Pancreas (tissue), 10 donors: Measurements from ENCODE around the gene CDC42BPB. TPM values are rescaled to one million over a fixed set of nuclear protein-coding genes. Genes with fewer than 3 reads are reported as not detected.

ENCODE experiments used
- ATAC-seq, 4 donors: fragments of 200-7000 bp; cut with Tn5 transposase; one replicate each; pipeline versions ENCODE4 v1.8.0 to v1.9.1; 2020; ENCODE audit warnings: mild to moderate bottlenecking in 4 of 4, moderate library complexity in 4 of 4
- DNase-seq, 6 donors: peaks; one replicate each; pipeline ENCODE4 v3.0.0-alpha.2; 2020
- FAIRE-seq: peaks from 2 replicates; lab custom pipeline; 2012; peaks lifted over from hg19 to GRCh38; lab: Jason Lieb, UNC
- H3K27ac ChIP-seq, 4 donors: fragments of 200-600 bp; sonication (generic); 1 replicate in 3 of 4; 2 replicates in 1 of 4; pipeline versions ENCODE4 v1.5.0 to v1.8.0; 2020
- H3K27me3 ChIP-seq, 4 donors: fragments of 200-600 bp; one replicate each; pipeline ENCODE4 v1.8.0; 2021
- H3K36me3 ChIP-seq, 3 donors: fragments of 200-600 bp; sonication (generic) in 1 of 3; one replicate each; pipeline versions ENCODE4 v1.5.0 to v1.8.0; 2020 to 2021
- H3K4me1 ChIP-seq, 3 donors: fragments of 200-600 bp; one replicate each; pipeline ENCODE4 v1.8.0; 2021
- H3K4me3 ChIP-seq, 4 donors: fragments of 200-600 bp; sonication (generic) in 2 of 4; one replicate each; pipeline versions ENCODE4 v1.5.0 to v1.8.0; 2020 to 2021
- H3K9me3 ChIP-seq, 4 donors: fragments of 200-600 bp; one replicate each; pipeline ENCODE4 v1.8.0; 2021
- WGBS, 2 donors: extraction: QIAGEN DNeasy Blood & Tissue Kit; methylation state at CpG; one replicate each; pipeline ENCODE4 v1.1.7; 2013; 5-methylcytosine and 5-hydroxymethylcytosine counted together
- intact Hi-C, 3 donors: fragments of 100-400 bp; cut with DNase I; formaldehyde crosslinking; loops; one replicate each; pipeline versions ENCODE4 v1.11.1 to v1.14.2; 2022
- polyA plus RNA-seq, 2 donors: library from polyadenylated mRNA; stranded (reverse); fragments of 200-250 nt; gene quantifications; one replicate each; pipeline ENCODE4 v1.2.3, GENCODE V29; 2013
- total RNA-seq, 6 donors: library from RNA; stranded (reverse); fragmentation: NEBNext Ultra II Directional in 4 of 6; extraction: Animal tissue kit (Norgen Biotek cat#: 25700) in 4 of 6; gene quantifications; one replicate each; pipeline versions ENCODE4 v1.2.1 to v1.2.4, GENCODE V29; 2021 to 2023
- TF ChIP-seq, protein P1 (sequence below), 4 donors: fragments of 200-600 bp; sonication (generic) in 3 of 4; IDR thresholded peaks; one replicate each; pipeline versions ENCODE4 v1.5.0 to v1.8.0; 2021; ENCODE audit warnings: antibody characterized with exemption in 4 of 4
- donor health status: healthy with polysubstance abuse.
- donor health status: DM: no; HTN: no; CAD: no; lungs with moderate emphysema.
- donor health status: DM: no; HTN: no; CAD: no.
- donor health status: control.
- donor health status: control.
- donor health status: Bipolar disorder and iron deficiency.
- donor health status: DM: yes; HTN: yes; CAD: no.
- donor health status: DM: no; HTN: no; CAD: no.
- donor health status: DM: no; HTN: no; CAD: no.
- donor health status: DM: yes; HTN: yes; CAD: no.

The CDC42BPB gene
- total and polyA plus RNA-seq, 8 donors, result 27.2 to 45.5 (median 32.7) TPM

DNA sequence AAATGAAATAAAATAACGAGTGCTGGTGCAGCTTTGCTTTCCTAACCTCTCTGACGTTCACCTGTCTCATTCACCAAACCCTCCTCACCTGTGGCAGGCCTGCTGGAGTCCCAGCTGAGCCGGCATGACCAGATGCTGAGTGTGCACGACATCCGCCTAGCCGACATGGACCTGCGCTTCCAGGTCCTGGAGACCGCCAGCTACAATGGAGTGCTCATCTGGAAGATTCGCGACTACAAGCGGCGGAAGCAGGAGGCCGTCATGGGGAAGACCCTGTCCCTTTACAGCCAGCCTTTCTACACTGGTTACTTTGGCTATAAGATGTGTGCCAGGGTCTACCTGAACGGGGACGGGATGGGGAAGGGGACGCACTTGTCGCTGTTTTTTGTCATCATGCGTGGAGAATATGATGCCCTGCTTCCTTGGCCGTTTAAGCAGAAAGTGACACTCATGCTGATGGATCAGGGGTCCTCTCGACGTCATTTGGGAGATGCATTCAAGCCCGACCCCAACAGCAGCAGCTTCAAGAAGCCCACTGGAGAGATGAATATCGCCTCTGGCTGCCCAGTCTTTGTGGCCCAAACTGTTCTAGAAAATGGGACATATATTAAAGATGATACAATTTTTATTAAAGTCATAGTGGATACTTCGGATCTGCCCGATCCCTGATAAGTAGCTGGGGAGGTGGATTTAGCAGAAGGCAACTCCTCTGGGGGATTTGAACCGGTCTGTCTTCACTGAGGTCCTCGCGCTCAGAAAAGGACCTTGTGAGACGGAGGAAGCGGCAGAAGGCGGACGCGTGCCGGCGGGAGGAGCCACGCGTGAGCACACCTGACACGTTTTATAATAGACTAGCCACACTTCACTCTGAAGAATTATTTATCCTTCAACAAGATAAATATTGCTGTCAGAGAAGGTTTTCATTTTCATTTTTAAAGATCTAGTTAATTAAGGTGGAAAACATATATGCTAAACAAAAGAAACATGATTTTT is 151.9 kb downstream of the CDC42BPB start:
- Histone ChIP-seq H3K27me3 (no peaks in the 10 kb centered on the region), H3K4me3 (no peak overlapping the region), H3K27ac (no peak overlapping the region), H3K9me3 (no peaks in the 10 kb centered on the region), H3K36me3 (no peaks in the 10 kb centered on the region), H3K4me1 (no peaks in the 10 kb centered on the region)
- ATAC-seq (no peak), FAIRE-seq (no peak), DNase-seq (no peak)
- WGBS, 2 donors, result 93 to 95% methylated on average over 38 of the region's 38 CpGs
- intact Hi-C loops, result no loop called here
- TF ChIP-seq, protein P1, sequence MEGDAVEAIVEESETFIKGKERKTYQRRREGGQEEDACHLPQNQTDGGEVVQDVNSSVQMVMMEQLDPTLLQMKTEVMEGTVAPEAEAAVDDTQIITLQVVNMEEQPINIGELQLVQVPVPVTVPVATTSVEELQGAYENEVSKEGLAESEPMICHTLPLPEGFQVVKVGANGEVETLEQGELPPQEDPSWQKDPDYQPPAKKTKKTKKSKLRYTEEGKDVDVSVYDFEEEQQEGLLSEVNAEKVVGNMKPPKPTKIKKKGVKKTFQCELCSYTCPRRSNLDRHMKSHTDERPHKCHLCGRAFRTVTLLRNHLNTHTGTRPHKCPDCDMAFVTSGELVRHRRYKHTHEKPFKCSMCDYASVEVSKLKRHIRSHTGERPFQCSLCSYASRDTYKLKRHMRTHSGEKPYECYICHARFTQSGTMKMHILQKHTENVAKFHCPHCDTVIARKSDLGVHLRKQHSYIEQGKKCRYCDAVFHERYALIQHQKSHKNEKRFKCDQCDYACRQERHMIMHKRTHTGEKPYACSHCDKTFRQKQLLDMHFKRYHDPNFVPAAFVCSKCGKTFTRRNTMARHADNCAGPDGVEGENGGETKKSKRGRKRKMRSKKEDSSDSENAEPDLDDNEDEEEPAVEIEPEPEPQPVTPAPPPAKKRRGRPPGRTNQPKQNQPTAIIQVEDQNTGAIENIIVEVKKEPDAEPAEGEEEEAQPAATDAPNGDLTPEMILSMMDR (IDR thresholded peaks at IDR 0.05), result no peak

DNA sequence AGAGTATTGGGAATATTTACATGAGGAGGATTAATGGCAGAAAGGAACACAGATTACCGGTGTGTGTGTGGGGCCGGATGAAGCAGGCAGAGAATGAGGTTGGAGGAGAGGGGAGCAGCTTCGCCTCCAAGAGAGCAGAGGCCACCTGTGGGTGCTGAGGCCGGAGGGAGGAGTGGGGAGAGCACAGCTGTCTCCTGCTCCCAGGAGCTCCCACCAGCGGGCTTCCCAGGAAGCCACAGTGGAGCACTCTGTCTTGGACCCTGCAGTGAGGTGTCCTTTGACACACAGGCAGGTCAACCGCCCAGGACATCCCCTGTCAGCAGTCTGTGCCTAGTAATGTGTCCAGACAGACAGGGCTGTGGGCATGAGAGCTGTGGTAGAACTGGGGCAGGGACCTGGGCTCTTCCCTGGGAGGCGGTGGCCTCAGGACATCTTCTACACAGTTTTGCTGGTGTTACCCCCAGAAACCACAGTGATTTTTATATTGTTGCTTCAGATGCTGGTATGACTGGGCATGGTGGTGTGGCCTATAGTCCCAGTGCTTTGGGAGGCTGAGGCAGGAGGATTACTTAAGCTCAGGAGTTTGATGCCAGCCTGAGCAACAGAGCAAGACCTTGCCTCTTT is 153.3 kb downstream of the CDC42BPB start:
- ATAC-seq (no peak), FAIRE-seq (no peak), DNase-seq (no peak)
- Histone ChIP-seq H3K27ac (no peak overlapping the region), H3K4me3 (no peak overlapping the region), H3K27me3 (no peaks in the 10 kb centered on the region), H3K4me1 (no peaks in the 10 kb centered on the region), H3K9me3 (no peaks in the 10 kb centered on the region), H3K36me3 (no peaks in the 10 kb centered on the region)
- intact Hi-C loops, result no loop called here
- WGBS, 2 donors, result 95 to 96% methylated on average over 7 of the region's 7 CpGs
- TF ChIP-seq, protein P1 (IDR thresholded peaks at IDR 0.05), result no peak

DNA sequence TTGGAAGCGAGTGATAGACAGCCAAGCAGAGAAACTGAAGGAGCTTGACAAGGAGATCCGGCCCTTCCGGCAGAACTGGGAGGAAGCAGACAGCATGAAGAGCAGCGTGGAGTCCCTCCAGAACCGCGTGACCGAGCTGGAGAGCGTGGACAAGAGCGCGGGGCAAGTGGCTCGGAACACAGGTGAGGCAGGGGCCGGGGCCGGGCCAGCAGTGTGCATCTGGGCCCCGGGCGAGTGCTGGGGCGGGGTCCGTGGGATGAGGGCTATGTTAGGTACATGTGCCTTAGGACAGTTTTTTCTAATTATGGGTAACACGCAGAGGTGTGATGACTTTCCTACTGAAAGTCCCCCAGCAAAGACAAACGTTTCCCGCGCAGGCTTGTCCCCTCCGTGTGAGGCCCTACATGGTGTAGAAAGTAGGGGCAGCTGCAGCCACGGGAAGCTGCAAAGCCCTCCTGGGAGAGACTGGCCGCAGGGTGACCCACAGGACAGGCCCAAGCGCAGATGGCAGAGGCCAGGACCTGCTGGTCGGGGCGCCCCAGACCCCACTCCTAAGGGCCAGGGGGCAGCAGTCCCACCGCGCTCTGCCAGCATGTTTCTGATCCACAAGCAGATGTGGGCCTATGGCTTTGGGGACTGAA is 154.0 kb downstream of the CDC42BPB start:
- DNase-seq (no peak), ATAC-seq (no peak), FAIRE-seq (no peak)
- TF ChIP-seq, protein P1 (IDR thresholded peaks at IDR 0.05), result no peak
- 95 to 96% methylated on average over 29 of the region's 29 CpGs for WGBS, 2 donors
- H3K4me1 ChIP-seq, result no peaks in the 10 kb centered on the region
- no peak overlapping the region for H3K27ac ChIP-seq
- no peaks in the 10 kb centered on the region for H3K27me3 ChIP-seq
- H3K9me3 ChIP-seq, result no peaks in the 10 kb centered on the region
- no peak overlapping the region for H3K4me3 ChIP-seq
- H3K36me3 ChIP-seq, result no peaks in the 10 kb centered on the region
- intact Hi-C loops, result no loop called here

DNA sequence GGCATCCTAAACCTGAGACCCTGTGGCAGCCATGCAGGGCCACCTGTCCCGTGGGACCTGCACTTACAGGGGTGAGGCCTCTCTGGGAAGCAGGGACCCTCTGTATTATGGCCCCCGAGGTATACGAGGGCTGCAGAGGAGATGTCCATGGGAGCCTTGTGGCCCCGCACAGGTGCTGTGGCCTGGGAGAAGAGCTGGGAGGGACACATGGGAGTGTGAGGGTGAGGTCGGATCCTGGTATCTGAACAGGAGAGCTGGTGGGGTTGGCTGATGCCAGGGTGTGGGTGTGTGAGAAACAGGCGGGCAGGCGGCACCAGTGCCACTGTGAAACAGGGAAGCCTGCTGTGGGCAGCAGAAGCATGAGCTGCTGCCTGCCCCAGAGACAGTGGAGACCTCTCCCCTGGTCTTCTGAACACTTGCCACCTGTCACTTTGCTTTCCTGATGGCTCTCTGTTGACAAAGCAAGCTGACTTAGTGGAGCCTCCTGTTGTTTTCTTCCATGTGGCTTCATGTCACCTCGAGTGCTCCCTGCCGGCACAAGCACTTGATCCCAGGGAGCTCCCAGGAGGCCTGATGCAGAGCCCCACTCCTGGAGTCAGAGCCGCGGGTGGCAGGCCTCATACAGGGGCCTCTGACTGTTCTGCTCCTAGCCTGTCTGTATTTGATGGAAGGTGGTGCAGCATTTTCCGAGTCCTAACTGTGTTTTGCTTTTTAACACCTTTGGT is 154.7 kb downstream of the CDC42BPB start:
- WGBS, 2 donors, result 88 to 92% methylated on average over 12 of the region's 12 CpGs
- H3K4me3 ChIP-seq, result no peak overlapping the region
- DNase-seq (no peak), FAIRE-seq (no peak), ATAC-seq (no peak)
- H3K27ac ChIP-seq, result no peak overlapping the region
- no peaks in the 10 kb centered on the region for H3K27me3 ChIP-seq
- TF ChIP-seq, protein P1 (IDR thresholded peaks at IDR 0.05), result no peak
- H3K4me1 ChIP-seq, result no peaks in the 10 kb centered on the region
- H3K9me3 ChIP-seq, result no peaks in the 10 kb centered on the region
- intact Hi-C loops, result no loop called here
- no peaks in the 10 kb centered on the region for H3K36me3 ChIP-seq
